Measurements from ENCODE around the gene KRTAP5-3. TPM values are rescaled to one million over a fixed set of nuclear protein-coding genes. Genes with fewer than 3 reads are reported as not detected.

Gene KRTAP5-3
- total RNA-seq, 2 donors from 2014 or later: not detected

- Mint-ChIP-seq H3K27ac (no peak overlapping the region), H3K36me3 (no peaks in the 10 kb centered on the region), H3K9me3 (no peaks in the 10 kb centered on the region)
- ATAC-seq (no peak), DNase-seq (ENCODE audit: low spot score in 2 of 2) (no peak)
Observed at GRCh38 chr11:1565173-1565903, 42.9 kb downstream of the KRTAP5-3 start.

- Mint-ChIP-seq H3K27ac (no peak overlapping the region), H3K36me3 (no peaks in the 10 kb centered on the region), H3K9me3 (no peaks in the 10 kb centered on the region)
- ATAC-seq (no peak), DNase-seq (ENCODE audit: low spot score in 2 of 2) (no peak)
Observed at GRCh38 chr11:1564535-1565172, 43.6 kb downstream of the KRTAP5-3 start.

- ATAC-seq (no peak), DNase-seq (ENCODE audit: low spot score in 2 of 2) (no peak)
- H3K9me3 Mint-ChIP-seq: no peaks in the 10 kb centered on the region
- H3K36me3 Mint-ChIP-seq: no peaks in the 10 kb centered on the region
- H3K27ac Mint-ChIP-seq: no peak overlapping the region
Observed at GRCh38 chr11:1563697-1564534, 44.3 kb downstream of the KRTAP5-3 start.

GRCh38 chr11:1563149-1563638, 45.1 kb downstream of the KRTAP5-3 start:
- no peaks in the 10 kb centered on the region for H3K9me3 Mint-ChIP-seq
- ATAC-seq: no peak
- DNase-seq (ENCODE audit: low spot score in 2 of 2): no peak

GRCh38 chr11:1562469-1563148, 45.7 kb downstream of the KRTAP5-3 start:
- no peak overlapping the region for H3K27ac Mint-ChIP-seq
- H3K36me3 Mint-ChIP-seq: no peaks in the 10 kb centered on the region
- H3K9me3 Mint-ChIP-seq: no peaks in the 10 kb centered on the region
- no peak for DNase-seq (ENCODE audit: low spot score in 2 of 2)
- no peak for ATAC-seq

More at GRCh38 chr11:1563149-1563638, 45.1 kb downstream of the KRTAP5-3 start:
- Mint-ChIP-seq H3K27ac (no peak overlapping the region), H3K36me3 (no peaks in the 10 kb centered on the region)

GRCh38 chr11:1561955-1562354, 46.3 kb downstream of the KRTAP5-3 start:
- Mint-ChIP-seq H3K27ac (no peak overlapping the region), H3K36me3 (no peaks in the 10 kb centered on the region), H3K9me3 (no peaks in the 10 kb centered on the region)
- ATAC-seq: no peak
- DNase-seq (ENCODE audit: low spot score in 2 of 2): no peak

- H3K9me3 Mint-ChIP-seq: no peaks in the 10 kb centered on the region
- DNase-seq (ENCODE audit: low spot score in 2 of 2): no peak
- ATAC-seq: no peak
- no peak overlapping the region for H3K27ac Mint-ChIP-seq
- no peaks in the 10 kb centered on the region for H3K36me3 Mint-ChIP-seq
Observed at GRCh38 chr11:1561266-1561665, 47.0 kb downstream of the KRTAP5-3 start.

- DNase-seq (ENCODE audit: low spot score in 2 of 2): no peak
- no peaks in the 10 kb centered on the region for H3K9me3 Mint-ChIP-seq
- ATAC-seq: no peak
- no peak overlapping the region for H3K27ac Mint-ChIP-seq
- H3K36me3 Mint-ChIP-seq: no peaks in the 10 kb centered on the region
Observed at GRCh38 chr11:1560649-1561251, 47.5 kb downstream of the KRTAP5-3 start.

- no peak for ATAC-seq
- H3K36me3 Mint-ChIP-seq: no peaks in the 10 kb centered on the region
- DNase-seq (ENCODE audit: low spot score in 2 of 2): no peak
- no peaks in the 10 kb centered on the region for H3K9me3 Mint-ChIP-seq
- H3K27ac Mint-ChIP-seq: no peak overlapping the region
Observed at GRCh38 chr11:1560002-1560648, 48.1 kb downstream of the KRTAP5-3 start.

GRCh38 chr11:1559111-1559951, 48.9 kb downstream of the KRTAP5-3 start:
- ATAC-seq: no peak
- no peak overlapping the region for H3K27ac Mint-ChIP-seq
- no peak for DNase-seq (ENCODE audit: low spot score in 2 of 2)

GRCh38 chr11:1558775-1559110, 49.5 kb downstream of the KRTAP5-3 start:
- H3K36me3 Mint-ChIP-seq: no peaks in the 10 kb centered on the region
- ATAC-seq (no peak), DNase-seq (ENCODE audit: low spot score in 2 of 2) (no peak)
- H3K9me3 Mint-ChIP-seq: no peaks in the 10 kb centered on the region
- no peak overlapping the region for H3K27ac Mint-ChIP-seq

More at GRCh38 chr11:1559111-1559951, 48.9 kb downstream of the KRTAP5-3 start:
- Mint-ChIP-seq H3K9me3 (no peaks in the 10 kb centered on the region), H3K36me3 (no peaks in the 10 kb centered on the region)

- Mint-ChIP-seq H3K36me3 (no peaks in the 10 kb centered on the region), H3K27ac (no peak overlapping the region), H3K9me3 (no peaks in the 10 kb centered on the region)
- DNase-seq (ENCODE audit: low spot score in 2 of 2) (no peak), ATAC-seq (no peak)
Observed at GRCh38 chr11:1557904-1558774, 50.1 kb downstream of the KRTAP5-3 start.
